Epithelial cell of prostate (primary cell): Measurements from ENCODE around the gene WDR74.
A peak's percentile ranks its signal among the peaks of the same experiment; 100 is the strongest.
"Not testable (repeated sequence)": the region's sequence is repeated elsewhere in the genome, so short reads cannot be mapped to it uniquely, and the experiment has no call there.

Experiments
- DNase-seq: peaks from one replicate; pipeline ENCODE4 v3.0.0-alpha.2; 2011; ENCODE audit warnings: low read depth, low spot score
- H3K27ac ChIP-seq: fragments of 450-650 bp; 2 replicates; pipeline ENCODE4 v1.5.1; 2017; ENCODE audit warnings: mild to moderate bottlenecking

Gene WDR74

DNA sequence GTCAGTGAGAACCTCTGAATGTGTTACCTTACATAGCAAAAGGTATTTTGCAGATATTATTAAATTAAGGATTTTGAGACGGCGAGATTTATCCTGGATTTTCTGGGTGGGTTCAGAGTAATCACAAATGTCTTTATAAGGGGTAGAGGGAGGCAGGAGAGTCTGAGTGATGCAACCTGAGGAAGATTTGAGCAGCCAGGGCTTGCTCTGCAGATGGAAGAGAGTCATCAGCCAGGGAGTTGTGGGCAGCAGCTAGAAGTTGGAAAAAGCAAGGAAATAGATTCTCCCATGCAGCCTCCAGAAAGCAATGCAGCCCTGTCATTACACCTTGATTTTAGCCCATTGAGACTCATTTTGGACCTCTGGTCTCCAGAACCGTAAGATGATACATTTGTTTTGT lies 4.1 kb upstream of the WDR74 start:
- peak overlapping the region; percentile 7 for H3K27ac ChIP-seq
- no peak for DNase-seq

DNA sequence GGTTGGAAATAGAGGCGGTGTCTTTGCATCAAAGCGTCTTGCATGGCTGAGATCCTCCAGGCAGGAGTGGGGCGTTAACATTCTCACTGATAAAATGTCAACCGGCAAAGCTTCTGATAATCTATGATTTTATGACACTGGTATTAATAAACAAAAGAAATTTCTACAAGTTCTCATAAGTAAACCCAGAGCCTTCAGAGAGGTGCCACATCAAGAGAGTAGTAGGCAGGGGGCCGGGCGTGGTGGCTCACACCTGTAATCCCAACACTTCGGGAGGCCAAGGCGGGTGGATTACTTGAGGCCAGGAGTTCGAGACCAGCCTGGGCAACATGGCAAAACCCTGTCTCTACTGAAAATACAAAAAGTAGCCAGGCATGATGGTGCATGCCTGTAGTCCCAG lies 3.5 kb upstream of the WDR74 start:
- DNase-seq = not testable (repeated sequence)
- peak overlapping the region; percentile 94 for H3K27ac ChIP-seq

DNA sequence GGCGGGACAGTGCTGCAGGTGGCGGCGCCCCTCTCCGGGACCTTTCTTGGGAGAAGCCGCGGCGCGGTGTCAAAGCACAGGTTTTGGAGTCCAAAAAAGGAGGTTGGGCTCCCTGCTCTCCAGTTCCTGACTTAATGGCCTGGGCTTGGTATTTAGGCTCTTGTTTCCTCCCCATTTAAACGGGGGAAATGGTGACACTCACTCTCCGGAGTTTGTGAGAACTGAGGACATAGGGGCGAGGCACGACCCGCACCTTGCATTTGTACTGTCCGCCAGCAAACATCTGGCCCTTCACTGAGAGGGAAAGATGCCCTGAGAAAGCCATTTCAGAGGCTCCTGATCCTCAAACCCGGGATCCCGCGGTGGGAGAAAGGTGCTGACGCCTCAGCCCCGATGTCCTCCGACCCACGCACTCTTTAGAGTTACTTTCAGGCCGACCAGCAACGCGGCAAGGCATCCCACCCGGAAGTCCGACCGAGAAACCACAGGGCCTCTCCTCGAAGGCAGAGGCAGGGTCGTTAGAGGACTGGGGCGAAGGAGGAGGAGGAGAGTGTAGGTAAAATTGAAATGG lies 2.9 kb upstream of the WDR74 start:
- DNase-seq = no peak
- H3K27ac ChIP-seq = peak overlapping the region; percentile 94

DNA sequence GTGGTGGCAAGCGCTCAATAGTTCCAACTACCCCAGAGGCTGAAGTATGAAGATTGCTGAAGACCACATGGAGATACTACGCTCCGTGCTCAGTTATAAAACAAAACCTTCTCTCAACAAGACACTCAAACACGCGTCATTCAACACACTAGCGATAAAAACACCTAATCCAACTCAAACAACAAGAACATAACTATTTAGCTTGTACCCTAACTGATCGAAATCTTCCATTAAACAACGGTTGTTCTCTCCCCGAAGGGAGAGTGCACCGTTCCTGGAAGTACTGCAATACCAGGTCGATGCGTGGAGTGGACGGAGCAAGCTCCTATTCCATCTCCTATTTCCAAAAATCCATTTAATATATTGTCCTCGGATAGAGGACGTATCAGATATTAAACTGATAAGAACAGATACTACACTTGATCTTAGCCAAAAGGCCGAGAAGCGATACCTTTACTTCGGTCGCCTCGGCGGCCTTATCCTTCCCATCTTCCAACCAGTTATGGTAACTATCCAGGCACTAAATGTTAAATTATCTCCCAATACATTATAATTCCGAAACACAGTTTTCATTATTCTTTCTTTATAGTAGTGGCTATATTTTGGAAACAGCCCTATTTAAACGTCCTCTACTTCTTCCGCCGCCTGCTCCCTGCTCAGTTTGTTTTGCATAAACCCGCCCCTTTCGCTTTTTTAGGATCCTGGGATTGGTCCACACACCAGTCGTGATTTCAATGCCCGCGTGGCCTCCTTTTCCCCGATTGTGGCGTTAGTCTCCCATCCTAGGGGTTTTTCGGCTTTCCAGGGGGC lies 2.2 kb upstream of the WDR74 start:
- H3K27ac ChIP-seq = peak overlapping the region; percentile 94

DNA sequence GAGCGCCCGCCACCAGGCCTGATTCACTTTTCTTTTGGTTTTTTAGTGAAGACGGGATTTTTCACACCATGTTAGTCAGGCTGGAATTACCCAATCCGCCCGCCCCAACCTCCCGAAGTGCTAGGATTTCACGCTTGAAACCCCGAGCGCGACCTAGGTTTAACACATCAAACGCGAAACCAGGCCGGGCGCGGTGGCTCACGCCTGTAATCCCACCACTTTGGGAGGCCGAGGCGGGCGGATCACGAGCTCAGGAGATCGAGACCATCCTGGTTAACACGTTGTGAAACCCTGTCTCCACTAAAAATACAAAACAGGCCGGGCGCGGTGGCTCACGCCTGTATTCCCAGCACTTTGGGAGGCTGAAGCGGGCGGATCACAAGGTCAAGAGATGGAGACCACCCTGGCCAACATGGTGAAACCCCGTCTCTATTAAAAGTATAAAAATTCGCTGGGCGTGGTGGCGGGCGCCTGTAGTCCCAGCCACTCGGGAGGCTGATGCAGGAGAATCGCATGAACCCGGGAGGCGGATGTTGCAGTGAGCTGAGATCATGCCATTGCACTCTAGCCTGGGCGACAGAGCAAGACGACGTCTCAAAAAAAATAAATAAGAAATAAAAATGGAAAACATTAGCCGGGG lies 1.5 kb upstream of the WDR74 start:
- H3K27ac ChIP-seq = peak overlapping the region; percentile 94
- peak; percentile 89 for DNase-seq

More for the DNA sequence above, 2.2 kb upstream of the WDR74 start:
- peak; percentile 100 for DNase-seq

DNA sequence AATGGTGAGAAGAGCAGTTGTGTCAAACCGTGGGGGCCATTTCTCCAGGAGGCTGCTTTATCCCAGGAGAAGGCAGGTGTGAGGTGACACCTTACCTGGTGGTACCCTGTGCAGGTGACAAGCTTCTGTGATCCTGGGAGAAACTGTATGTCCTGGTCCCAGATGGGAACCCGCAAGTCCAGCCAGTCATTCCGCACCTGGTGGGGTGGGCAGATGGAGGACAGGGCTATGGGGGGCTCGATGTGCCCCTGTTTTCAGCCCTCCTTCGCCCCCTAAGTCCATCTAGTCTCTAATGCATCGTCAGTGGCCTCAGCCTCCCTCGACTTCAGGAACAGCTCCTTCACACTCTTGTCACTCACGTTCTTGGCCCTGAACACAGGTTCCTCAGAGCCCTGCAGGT lies 4.1 kb downstream of the WDR74 start:
- no peak for DNase-seq
- no peak overlapping the region for H3K27ac ChIP-seq

DNA sequence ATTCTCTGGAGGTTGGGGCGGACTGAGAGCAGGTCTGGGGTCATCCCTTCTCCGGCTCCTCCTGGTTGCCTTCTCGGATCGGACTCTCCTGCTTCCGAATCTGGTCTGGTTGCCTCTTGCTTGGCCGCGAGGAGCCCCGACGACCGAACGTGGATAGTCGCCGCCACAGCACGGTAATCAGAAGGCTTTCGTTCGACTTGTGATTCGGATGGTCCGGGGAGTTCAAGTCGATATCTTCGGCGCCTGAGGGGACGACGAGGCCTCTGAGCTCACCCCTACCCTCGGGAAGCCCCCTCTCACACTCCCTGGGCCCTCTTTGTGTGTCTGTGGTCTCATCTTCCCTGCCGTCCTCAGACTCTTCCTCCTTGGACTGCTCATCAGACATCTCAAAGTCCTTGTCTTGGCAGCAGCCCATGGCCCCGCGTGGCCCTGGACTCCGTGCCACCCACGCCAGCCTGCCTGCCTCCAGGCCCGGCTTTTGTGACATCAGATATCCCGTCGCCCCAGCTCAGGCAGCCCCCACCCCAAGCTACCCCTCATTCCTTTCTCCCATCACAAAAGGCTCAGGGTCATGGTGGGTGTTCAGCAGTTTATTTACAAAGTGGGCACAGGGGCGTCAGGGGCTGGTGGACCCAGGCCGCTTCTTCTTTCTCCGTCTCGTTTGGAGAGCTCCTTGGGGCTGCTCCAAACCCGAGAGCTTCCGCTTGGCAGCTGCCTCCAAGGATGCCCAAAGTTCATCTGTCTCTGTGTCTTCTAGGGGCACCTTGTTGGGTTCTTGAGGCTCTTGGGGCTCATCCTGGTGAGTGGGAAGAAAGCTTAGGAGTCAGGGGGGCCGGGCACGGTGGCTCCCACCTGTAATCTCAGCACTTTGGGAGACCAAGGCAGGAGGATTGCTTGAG lies 6.8 kb downstream of the WDR74 start, which contains the start of gene TEX54:
TEX54 (minus strand) TSS at position 506 of the 899 bp plus-strand sequence.
- H3K27ac ChIP-seq = peak within 1 kb of the TSS; percentile 83
- DNase-seq = no peak

DNA sequence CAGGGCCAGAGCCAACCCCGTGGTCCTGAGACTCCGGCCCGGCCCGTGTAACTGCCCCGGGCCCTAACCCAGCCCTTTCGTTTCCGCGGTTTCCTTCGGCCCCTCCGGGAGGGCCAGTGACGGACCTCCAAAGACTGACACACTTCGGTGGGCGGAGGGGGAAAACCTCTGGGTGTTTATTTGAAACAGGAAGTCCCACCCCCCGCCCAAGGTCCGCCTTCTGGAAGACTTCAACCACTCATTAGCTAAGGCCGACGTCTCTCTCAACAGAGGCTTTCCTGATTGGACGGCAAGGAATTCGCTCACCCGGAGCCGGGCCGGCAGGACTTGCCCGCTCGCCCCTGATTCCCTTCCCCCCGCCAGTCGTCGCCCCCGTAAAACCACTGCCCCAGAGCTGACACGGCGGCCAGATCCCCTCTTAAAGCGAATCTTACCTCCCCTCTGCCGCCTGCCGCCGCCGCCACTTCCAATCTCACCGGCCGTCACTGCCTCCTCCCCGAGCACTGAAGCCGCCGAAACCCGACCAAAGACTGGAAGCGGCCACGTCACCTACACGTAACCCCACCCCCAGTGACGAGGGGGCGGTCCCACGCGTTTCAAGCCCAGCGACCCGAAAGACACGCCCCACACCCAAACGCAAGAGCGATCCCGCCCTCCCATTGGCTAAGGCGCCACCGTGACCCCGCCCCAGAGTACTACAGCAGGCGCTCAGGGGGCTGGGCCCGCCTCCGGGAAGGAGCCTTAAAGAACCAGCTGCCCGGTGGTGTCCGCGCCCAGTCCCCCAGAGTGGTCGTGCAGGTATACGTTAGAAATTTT lies 7.7 kb downstream of the WDR74 start, which contains the start of gene STX5:
STX5 (minus strand) TSS at position 532 of the 816 bp plus-strand sequence. CDS start 808 bp downstream, outside the sequence.
- DNase-seq = peak; percentile 92
- peak within 1 kb of the TSS; percentile 83 for H3K27ac ChIP-seq

DNA sequence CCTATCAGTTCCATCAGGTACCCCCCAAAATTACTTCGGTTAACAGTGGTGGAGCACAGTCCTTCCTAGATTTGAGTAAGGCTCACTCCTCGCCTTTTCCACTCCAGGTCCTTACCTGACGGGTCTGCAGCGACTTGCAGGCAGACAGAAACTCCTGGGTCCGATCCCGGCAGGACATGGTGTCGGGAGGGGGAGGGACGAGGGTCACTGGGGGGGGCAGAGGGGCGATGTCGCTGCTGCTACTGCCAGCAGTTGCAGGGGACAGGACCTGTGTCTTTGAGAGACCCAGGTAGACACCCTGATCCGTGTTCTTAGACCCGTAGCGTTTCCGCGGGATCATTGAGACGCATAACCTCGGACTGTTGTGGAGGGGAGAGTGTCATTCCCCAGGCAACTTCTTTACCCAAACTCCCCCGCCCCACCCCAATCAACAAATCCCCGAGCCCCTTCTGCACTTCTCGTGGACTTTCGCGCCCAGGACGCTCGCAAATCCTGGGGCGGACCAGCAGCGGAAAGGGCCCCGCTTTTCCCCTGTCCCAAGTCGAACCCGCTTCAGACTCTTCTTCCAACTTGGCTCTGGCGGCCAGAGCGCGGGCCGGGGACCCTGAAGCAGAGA lies 8.4 kb downstream of the WDR74 start:
- DNase-seq = no peak
- peak overlapping the region; percentile 83 for H3K27ac ChIP-seq

DNA sequence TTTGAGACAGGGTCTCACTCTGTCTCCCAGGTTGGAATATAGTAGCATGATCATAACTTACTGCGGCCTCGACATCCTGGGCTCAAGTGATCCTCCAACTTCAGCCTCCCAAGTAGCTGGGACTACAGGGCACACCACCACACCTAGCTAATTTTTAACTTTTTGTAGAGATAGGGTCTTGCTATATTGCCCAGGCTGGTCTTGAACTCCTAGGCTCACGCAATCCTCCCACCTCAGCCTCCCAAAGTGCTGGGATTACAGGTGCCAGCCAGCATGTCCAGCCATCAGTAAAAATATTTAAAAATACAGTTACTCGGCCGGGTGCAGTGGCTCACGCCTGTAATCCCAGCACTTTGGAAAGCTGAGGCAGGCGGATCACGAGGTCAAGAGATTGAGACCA lies 11.3 kb downstream of the WDR74 start:
- DNase-seq, H3K27ac ChIP-seq: not testable (repeated sequence)

DNA sequence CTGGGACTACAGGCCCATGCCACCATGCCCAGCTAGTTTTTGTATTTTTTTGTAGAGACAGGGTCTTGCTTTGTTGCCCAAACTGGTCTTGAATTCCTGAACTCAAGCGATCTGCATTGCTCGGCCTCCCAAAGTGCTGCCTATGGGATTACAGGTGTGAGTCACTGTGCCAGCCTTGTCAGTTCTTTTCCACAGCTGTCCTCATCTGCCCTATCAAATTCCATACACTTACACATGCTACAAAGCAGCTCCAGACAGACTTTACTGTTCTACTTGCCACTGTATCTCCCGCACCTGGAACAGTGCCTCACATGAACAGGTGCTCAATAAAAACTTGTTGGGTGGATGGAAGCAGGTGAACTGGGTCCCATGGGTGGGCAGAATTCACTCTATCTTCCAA lies 15.7 kb downstream of the WDR74 start:
- H3K27ac ChIP-seq = no peak overlapping the region
- no peak for DNase-seq

DNA sequence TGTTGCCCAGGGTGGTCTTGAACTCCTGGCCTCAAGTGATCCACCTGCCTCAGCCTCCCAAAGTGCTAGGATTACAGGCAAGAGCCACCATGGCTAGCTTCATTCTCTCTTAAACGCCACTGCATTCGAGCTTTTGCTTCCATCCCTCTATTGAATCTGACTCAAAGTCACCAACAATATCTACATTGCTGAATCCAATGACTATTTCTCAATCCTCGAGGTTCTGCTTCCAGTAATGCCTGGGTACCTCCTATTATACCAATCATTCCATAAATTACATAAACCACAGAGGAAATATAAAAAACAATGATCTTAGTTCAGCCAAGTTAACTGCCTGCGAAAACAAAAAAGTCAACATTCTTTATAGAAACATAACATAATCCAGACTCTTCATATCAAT lies 22.3 kb downstream of the WDR74 start:
- DNase-seq = no peak
- H3K27ac ChIP-seq = no peak overlapping the region

DNA sequence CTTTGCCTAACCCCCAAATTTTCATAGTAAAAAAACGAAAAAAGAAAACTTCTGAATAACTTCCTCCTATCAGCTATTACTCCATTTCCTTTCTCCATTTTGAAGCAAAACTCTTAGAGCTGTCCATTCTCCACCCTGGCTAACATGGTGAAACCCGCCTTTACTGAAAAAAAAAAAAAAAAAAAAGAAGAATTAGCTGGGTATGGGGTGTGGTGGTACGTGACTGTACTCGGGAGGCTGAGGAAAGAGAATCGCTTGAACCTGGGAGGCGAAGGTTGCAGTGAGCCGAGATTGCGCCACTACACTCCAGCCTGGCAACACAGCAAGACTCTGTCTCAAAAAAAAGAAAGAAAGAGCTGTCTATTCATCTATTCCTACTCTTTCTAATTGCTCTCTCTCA lies 22.8 kb downstream of the WDR74 start:
- no peak for DNase-seq
- no peak overlapping the region for H3K27ac ChIP-seq

DNA sequence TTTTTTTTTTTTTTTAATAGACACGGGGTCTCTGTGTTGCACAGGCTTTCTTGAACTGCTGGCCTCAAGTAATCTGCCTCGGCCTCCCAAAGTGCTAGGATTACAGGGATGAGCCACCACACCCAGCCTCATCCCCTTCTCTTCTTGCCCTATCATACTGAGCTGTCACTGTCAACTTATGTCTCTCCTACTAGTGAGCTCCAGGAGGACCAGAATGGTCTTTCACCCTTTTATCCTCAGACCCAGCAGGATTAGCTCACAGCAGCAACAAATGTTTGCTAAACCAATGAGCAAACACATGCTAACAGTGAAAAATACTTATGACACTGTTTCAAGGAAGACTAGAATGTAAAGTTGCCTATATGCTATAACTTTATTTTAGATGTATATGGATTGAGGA lies 27.7 kb downstream of the WDR74 start:
- no peak for DNase-seq
- H3K27ac ChIP-seq = no peak overlapping the region

DNA sequence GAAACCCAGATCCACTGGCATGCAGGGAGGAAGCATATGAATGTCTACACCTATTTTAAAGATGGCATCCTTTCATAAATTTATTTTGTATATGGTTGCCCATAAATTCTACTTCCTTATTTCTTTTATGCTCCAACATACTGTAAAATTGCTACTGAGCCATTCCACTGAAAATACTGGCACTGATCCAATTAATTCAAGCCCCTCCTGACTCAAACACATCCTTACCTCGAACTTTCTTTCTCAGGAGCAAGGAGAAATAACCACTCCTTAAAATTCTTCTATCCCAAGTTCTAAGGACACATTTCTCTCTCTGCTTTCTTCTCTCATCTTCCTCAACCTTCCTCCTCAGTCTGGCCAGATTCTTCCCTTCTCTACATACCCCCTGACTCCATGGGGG lies 28.6 kb downstream of the WDR74 start:
- H3K27ac ChIP-seq = no peak overlapping the region
- DNase-seq = no peak

DNA sequence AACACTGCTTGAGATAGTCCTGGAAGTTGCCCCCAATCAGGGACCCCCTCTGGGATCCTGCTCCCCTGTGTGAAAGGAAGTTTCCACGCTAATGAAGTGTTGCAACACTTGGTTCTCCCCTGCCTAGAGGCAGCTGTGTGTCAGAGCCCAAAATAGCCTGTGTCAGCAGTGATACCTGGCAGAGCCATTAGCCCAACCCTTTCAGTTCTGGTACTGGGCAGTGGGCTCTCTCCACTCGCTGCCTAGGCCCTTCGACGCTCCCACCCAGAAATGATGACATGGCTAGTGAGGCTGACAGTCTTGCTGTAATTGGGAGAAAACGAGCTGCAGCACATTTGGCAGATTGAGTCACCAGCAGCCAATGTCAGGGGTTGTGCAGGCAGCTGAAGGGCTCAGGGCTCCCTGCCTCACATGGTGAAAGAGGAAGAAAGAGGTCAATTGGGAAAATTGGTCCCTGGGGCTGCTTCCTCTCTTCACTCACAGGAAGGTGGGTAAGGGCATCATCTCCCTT lies 32.7 kb downstream of the WDR74 start:
- no peak for DNase-seq
- peak overlapping the region; percentile 75 for H3K27ac ChIP-seq

DNA sequence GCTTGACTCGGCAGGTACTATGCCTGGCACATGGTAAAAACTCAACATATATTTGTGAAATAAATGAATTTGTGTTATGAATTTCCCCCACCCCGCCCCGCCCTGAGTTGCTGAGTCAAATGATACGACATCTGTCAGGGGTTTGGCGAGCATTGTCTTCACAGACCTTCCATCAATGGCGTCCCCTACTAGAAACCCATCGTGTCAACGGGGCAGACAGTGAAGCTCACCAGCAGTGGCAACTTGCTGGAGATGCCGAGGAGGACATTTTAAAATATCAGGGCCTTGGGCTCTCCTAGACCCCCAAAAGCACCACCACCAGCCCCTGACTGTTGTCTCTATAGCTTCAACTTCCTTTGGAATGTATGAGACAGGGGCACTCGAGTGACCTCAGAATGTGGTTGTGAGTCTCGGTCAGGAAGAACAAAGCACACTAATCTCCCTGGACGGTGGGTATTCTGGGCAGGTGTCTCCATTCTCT lies 33.4 kb downstream of the WDR74 start:
- H3K27ac ChIP-seq = peak overlapping the region; percentile 75
- DNase-seq = no peak

DNA sequence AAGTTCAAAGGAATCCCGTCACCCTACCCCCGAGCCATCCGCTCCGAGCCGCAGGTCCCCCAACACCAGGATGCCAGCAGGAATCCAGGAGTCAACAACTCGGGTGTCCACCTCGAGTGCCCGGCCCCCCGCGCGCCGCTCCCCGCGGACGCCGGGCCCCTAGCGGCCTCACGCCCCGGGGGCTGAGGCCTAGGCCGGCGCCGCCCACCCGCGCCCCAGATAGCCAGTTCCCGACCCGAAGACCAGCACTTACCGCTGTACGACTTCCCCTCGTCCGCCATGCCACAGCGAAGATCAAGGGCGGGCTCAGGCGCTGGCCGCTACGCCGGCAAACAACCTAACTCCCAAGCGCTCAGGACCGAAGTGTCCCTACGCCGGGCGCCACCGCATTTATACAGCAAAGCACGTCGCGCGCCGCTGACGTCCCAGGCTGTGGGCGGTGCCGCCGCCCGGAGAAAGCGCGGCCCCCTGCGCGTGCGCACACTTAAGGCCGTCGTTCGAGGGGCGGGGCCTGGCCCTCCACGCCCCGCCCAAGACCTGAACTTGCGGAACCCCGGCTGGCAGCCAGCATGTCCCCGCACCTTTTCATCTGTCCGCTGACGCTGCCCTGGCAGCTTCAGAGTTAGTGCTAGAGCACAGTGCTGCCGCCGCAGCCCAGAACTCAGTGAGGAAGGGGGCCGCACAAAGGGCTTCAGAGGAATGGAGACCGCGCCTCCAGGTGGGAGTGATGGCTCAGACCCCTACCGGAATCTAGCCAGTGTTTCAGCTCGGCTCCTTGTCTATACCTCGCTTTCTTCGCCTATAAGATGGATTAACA lies 34.1 kb downstream of the WDR74 start, which contains the start of gene NXF1:
NXF1 (minus strand) TSS at position 365 of the 817 bp plus-strand sequence; CDS start at position 281, 84 bp downstream.
- peak; percentile 59 for DNase-seq

More for the DNA sequence above, 34.1 kb downstream of the WDR74 start, which contains the start of gene NXF1:
- H3K27ac ChIP-seq = peak within 1 kb of the TSS; percentile 75
